Testis (tissue), 3 donors: ENCODE measurements around the gene SLIT3. TPM values are rescaled to one million over a fixed set of nuclear protein-coding genes. Genes with fewer than 3 reads are reported as not detected.
A peak's percentile ranks its signal among the peaks of the same experiment; 100 is the strongest.

ENCODE experiments used
- DNase-seq: peaks from one replicate; pipeline ENCODE4 v3.0.0-alpha.2; 2019
- H3K27ac ChIP-seq, 2 donors: fragments of 200-600 bp; sonication (generic); one replicate each; pipeline ENCODE4 v1.5.1; 2019
- H3K27me3 ChIP-seq: fragments of 200-600 bp; sonication (generic); one replicate; pipeline ENCODE4 v1.5.1; 2019
- H3K36me3 ChIP-seq: fragments of 200-600 bp; sonication (generic); one replicate; pipeline ENCODE4 v1.5.1; 2017; ENCODE audit warnings: low read depth; ENCODE audit errors: missing control alignments
- H3K4me1 ChIP-seq: fragments of 200-600 bp; sonication (generic); one replicate; pipeline ENCODE4 v1.5.1; 2019
- H3K4me3 ChIP-seq, 2 donors: fragments of 200-600 bp; sonication (generic); one replicate each; pipeline ENCODE4 v1.5.1; 2017 to 2019
- H3K9me3 ChIP-seq: fragments of 200-600 bp; sonication (generic); one replicate; pipeline ENCODE4 v1.5.1; 2017
- CTCF ChIP-seq, 3 experiments: fragments of 450-650 bp in 2 of 3; fragments of 200-600 bp in 1 of 3; sonication (generic) in 1 of 3; IDR thresholded peaks; one replicate each; pipeline ENCODE4 v1.5.1; 2016 to 2019; ENCODE audit warnings: antibody characterized with exemption in 3 of 3, mild to moderate bottlenecking in 2 of 3, moderate library complexity in 1 of 3
- POLR2A ChIP-seq: fragments of 450-650 bp; IDR thresholded peaks from one replicate; pipeline ENCODE4 v1.6.1; 2017; ENCODE audit warnings: antibody characterized with exemption, mild to moderate bottlenecking, moderate library complexity
- WGBS, 2 donors: methylation state at CpG; one replicate each; pipeline ENCODE4 v1.1.5; 2018; 5-methylcytosine and 5-hydroxymethylcytosine counted together
- intact Hi-C: fragments of 100-400 bp; cut with DNase I; formaldehyde crosslinking; loops from one replicate; pipeline ENCODE4 v1.15.1; 2023; ENCODE audit warnings: low total_unique reads
- polyA plus RNA-seq: library from polyadenylated mRNA; stranded (reverse); fragments of 350-450 nt; fragmentation: Illumina TruSeq; extraction: RNeasy Lipid Tissue Mini Kit (QIAGEN cat#74804); gene quantifications from one replicate; pipeline ENCODE4 v1.2.3, GENCODE V29; 2014; ENCODE audit warnings: low read depth, low replicate concordance; ENCODE audit not compliant: insufficient read depth
- total RNA-seq, 2 donors: library from RNA; depleted of rRNA; stranded (reverse); fragments of >200 nt; gene quantifications; one replicate each; pipeline ENCODE4 v1.2.3, GENCODE V29; 2016

The SLIT3 gene
- total and polyA plus RNA-seq, 3 donors from 2014 or later: 4.8 to 23.2 (median 7.8) TPM

- no peak for DNase-seq
- 94 to 100% methylated on average over 1 of the region's 1 CpG for WGBS, 2 donors
- no peak overlapping the region for H3K4me3 ChIP-seq
- no peaks in the 10 kb centered on the region for H3K4me1 ChIP-seq
- H3K27ac ChIP-seq: no peak overlapping the region
- no peaks in the 10 kb centered on the region for H3K27me3 ChIP-seq
- no peaks in the 10 kb centered on the region for H3K36me3 ChIP-seq
- TF ChIP-seq POLR2A (no peak), CTCF (IDR thresholded peaks at IDR 0.05) (no peak)
- intact Hi-C loops: no loop called here
- H3K9me3 ChIP-seq: no peaks in the 10 kb centered on the region
These were observed 143.9 kb downstream of the SLIT3 start for GRCh38 chr5:169157064-169157463.

- DNase-seq: no peak
- Histone ChIP-seq H3K27me3 (no peaks in the 10 kb centered on the region), H3K36me3 (no peaks in the 10 kb centered on the region), H3K4me3 (no peak overlapping the region), H3K4me1 (no peaks in the 10 kb centered on the region), H3K9me3 (no peaks in the 10 kb centered on the region), H3K27ac (no peak overlapping the region)
- TF ChIP-seq CTCF (IDR thresholded peaks at IDR 0.05) (no peak), POLR2A (no peak)
- 62 to 63% methylated on average over 2 of the region's 2 CpGs for WGBS, 2 donors
- intact Hi-C loops: no loop called here
These were observed 146.3 kb downstream of the SLIT3 start for GRCh38 chr5:169154679-169155078.

GRCh38 chr5:169153405-169153804 is 147.5 kb downstream of the SLIT3 start:
- intact Hi-C loops: no loop called here
- H3K9me3 ChIP-seq: no peaks in the 10 kb centered on the region
- TF ChIP-seq POLR2A: no peak
- TF ChIP-seq CTCF (IDR thresholded peaks at IDR 0.05): no peak
- H3K4me3 ChIP-seq: no peak overlapping the region
- no peaks in the 10 kb centered on the region for H3K27me3 ChIP-seq
- H3K36me3 ChIP-seq: no peaks in the 10 kb centered on the region
- WGBS, 2 donors: 32 to 50% methylated on average over 2 of the region's 2 CpGs
- DNase-seq: peak; percentile 27
- H3K27ac ChIP-seq: no peak overlapping the region
- no peaks in the 10 kb centered on the region for H3K4me1 ChIP-seq

- no peaks in the 10 kb centered on the region for H3K36me3 ChIP-seq
- no peaks in the 10 kb centered on the region for H3K4me1 ChIP-seq
- no peaks in the 10 kb centered on the region for H3K9me3 ChIP-seq
- no peak for DNase-seq
- intact Hi-C loops: no loop called here
- no peaks in the 10 kb centered on the region for H3K27me3 ChIP-seq
- TF ChIP-seq POLR2A (no peak), CTCF (IDR thresholded peaks at IDR 0.05) (no peak)
- WGBS, 2 donors: 91 to 94% methylated on average over 7 of the region's 7 CpGs
- H3K4me3 ChIP-seq: no peak overlapping the region
- no peak overlapping the region for H3K27ac ChIP-seq
These were observed 148.0 kb downstream of the SLIT3 start for GRCh38 chr5:169152946-169153345.

GRCh38 chr5:169152453-169152852 is 148.5 kb downstream of the SLIT3 start:
- Histone ChIP-seq H3K27ac (no peak overlapping the region), H3K36me3 (no peaks in the 10 kb centered on the region), H3K4me3 (no peak overlapping the region), H3K27me3 (no peaks in the 10 kb centered on the region), H3K9me3 (no peaks in the 10 kb centered on the region), H3K4me1 (no peaks in the 10 kb centered on the region)
- intact Hi-C loops: no loop called here
- 86 to 89% methylated on average over 8 of the region's 8 CpGs for WGBS, 2 donors
- DNase-seq: no peak
- TF ChIP-seq POLR2A (no peak), CTCF (IDR thresholded peaks at IDR 0.05) (no peak)
